HEK293 (cell line): ENCODE data around the gene PHF13.
A peak's percentile ranks its signal among the peaks of the same experiment; 100 is the strongest.

Experiments
- GLIS2 ChIP-seq: fragments of 450-650 bp; formaldehyde crosslinking; IDR thresholded peaks from 2 replicates; pipeline ENCODE4 v1.5.1; 2016; ENCODE audit warnings: missing biosample characterization, missing genetic modification characterization
- HOXD13 ChIP-seq: sonication (generic); formaldehyde crosslinking; IDR thresholded peaks from 2 replicates; pipeline ENCODE4 v1.8.0; 2022; ENCODE audit warnings: missing genetic modification reagents, borderline replicate concordance
- OSR2 ChIP-seq: fragments of 450-650 bp; formaldehyde crosslinking; IDR thresholded peaks from 2 replicates; pipeline ENCODE4 v1.5.1; 2016; ENCODE audit warnings: missing biosample characterization, missing genetic modification characterization
- SCRT1 ChIP-seq: fragments of 450-650 bp; formaldehyde crosslinking; IDR thresholded peaks from 2 replicates; pipeline ENCODE4 v1.5.1; 2016; ENCODE audit warnings: missing biosample characterization, missing genetic modification characterization, borderline replicate concordance
- ZBTB48 ChIP-seq: fragments of 450-650 bp; formaldehyde crosslinking; IDR thresholded peaks from 2 replicates; pipeline ENCODE4 v1.5.1; 2016; ENCODE audit warnings: missing biosample characterization, missing genetic modification characterization
- ZEB2 ChIP-seq: fragments of 450-650 bp; formaldehyde crosslinking; IDR thresholded peaks from 2 replicates; pipeline ENCODE4 v1.5.1; 2016; ENCODE audit warnings: missing biosample characterization, missing genetic modification characterization
- ZNF24 ChIP-seq: fragments of 450-650 bp; formaldehyde crosslinking; IDR thresholded peaks from 2 replicates; pipeline ENCODE4 v1.5.1; 2016; ENCODE audit warnings: missing biosample characterization, missing genetic modification characterization
- ZNF302 ChIP-seq: fragments of 450-650 bp; formaldehyde crosslinking; IDR thresholded peaks from 2 replicates; pipeline ENCODE4 v1.5.1; 2016; ENCODE audit warnings: missing biosample characterization, missing genetic modification characterization, low read depth
- ZNF335 ChIP-seq: fragments of 450-650 bp; formaldehyde crosslinking; conservative IDR thresholded peaks from 2 replicates; pipeline ENCODE4 v1.5.1; 2016; ENCODE audit warnings: missing biosample characterization, missing genetic modification characterization
- ZNF341 ChIP-seq: fragments of 450-650 bp; formaldehyde crosslinking; IDR thresholded peaks from 2 replicates; pipeline ENCODE4; 2016; ENCODE audit warnings: low read depth, missing biosample characterization, missing genetic modification characterization
- ZNF600 ChIP-seq: fragments of 450-650 bp; formaldehyde crosslinking; IDR thresholded peaks from 2 replicates; pipeline ENCODE4 v1.5.1; 2016; ENCODE audit warnings: missing biosample characterization, missing genetic modification characterization
- ZNF660 ChIP-seq: fragments of 450-650 bp; IDR thresholded peaks from 2 replicates; pipeline ENCODE4 v1.5.1; 2018; ENCODE audit warnings: missing biosample characterization, mild to moderate bottlenecking, missing genetic modification characterization
- ZNF747 ChIP-seq: fragments of 450-650 bp; formaldehyde crosslinking; IDR thresholded peaks from 2 replicates; pipeline ENCODE4 v1.5.1; 2016; ENCODE audit warnings: missing biosample characterization, missing genetic modification characterization
- ZXDB ChIP-seq: fragments of 450-650 bp; formaldehyde crosslinking; IDR thresholded peaks from 2 replicates; pipeline ENCODE4 v1.5.1; 2016; ENCODE audit warnings: missing biosample characterization, missing genetic modification characterization
- TF ChIP-seq, protein P1 (sequence below): fragments of 450-650 bp; formaldehyde crosslinking; IDR thresholded peaks from 2 replicates; pipeline ENCODE4 v1.5.1; 2016; ENCODE audit warnings: missing biosample characterization, missing genetic modification characterization
- TF ChIP-seq, protein P2 (sequence below): fragments of 450-650 bp; formaldehyde crosslinking; optimal IDR thresholded peaks from 2 replicates; pipeline ENCODE3; 2016; ENCODE audit warnings: missing biosample characterization, mild to moderate bottlenecking, missing genetic modification characterization
- TF ChIP-seq, protein P3 (sequence below): fragments of 450-650 bp; formaldehyde crosslinking; conservative IDR thresholded peaks from 2 replicates; pipeline ENCODE4 v1.5.1; 2016; ENCODE audit warnings: low read depth, missing biosample characterization, missing genetic modification characterization
- TF ChIP-seq, protein P4 (sequence below): fragments of 450-650 bp; formaldehyde crosslinking; IDR thresholded peaks from 2 replicates; pipeline ENCODE4 v1.5.1; 2016; ENCODE audit warnings: missing biosample characterization, missing genetic modification characterization
- TF ChIP-seq, protein P5 (sequence below): fragments of 450-650 bp; formaldehyde crosslinking; IDR thresholded peaks from 2 replicates; pipeline ENCODE4 v1.5.1; 2016; ENCODE audit warnings: missing biosample characterization, missing genetic modification characterization
- TF ChIP-seq, protein P6 (sequence below): fragments of 450-650 bp; formaldehyde crosslinking; IDR thresholded peaks from 2 replicates; pipeline ENCODE4 v1.5.1; 2016; ENCODE audit warnings: missing biosample characterization, missing genetic modification characterization

The PHF13 gene

DNA sequence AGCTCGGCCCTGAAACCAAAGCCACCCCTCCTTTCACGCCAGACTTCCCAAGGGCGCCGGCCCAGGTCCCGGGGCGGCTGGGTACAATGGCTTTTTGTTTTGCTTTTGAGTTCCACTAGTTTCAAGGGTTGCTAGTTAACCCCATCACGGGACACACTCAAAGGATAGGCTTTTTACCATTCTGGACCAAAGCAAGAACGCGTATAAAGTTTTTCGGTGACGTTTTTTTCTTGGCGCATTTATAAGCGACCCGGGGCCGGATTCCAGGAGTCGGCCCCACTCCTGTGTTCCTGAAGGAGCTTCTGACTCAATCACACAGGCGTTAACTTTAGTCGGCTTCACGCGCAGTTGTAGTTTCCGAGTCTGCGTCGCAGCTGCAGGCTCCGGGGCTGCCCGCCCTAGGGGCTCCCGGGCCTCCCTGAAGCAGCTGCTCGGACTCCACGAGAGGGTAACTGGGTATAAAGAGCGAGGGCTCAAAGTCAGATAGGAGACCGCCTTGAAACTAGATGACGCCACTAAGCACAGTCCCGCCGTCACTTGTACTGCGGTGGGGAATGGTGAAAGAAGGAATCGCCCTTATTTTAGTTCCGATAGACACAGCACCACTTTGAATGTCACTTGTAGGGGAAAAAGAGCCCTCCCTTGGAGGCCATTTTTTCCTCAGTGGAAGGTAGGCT is 10.2 kb upstream of the PHF13 start (continued):
- TF ChIP-seq ZNF341 (tag by site-specific recombination) (peak; percentile 71), ZNF747 (no peak), SCRT1 (tag by site-specific recombination) (no peak), ZEB2 (tag by site-specific recombination) (peak; percentile 74), HOXD13 (CRISPR knock-in tag) (no peak), ZNF335 (peak; percentile 97), OSR2 (tag by site-specific recombination) (peak; percentile 32; the same call in 1 of the 2 replicates), ZNF600 (tag by site-specific recombination) (peak; percentile 74), ZNF660 (peak; percentile 63; the same call in 1 of the 2 replicates), GLIS2 (peak; percentile 79), ZNF302 (tag by site-specific recombination) (no peak), ZBTB48 (tag by site-specific recombination) (peak; percentile 54; the same call in 1 of the 2 replicates), ZXDB (tag by site-specific recombination) (peak; percentile 85), ZNF24 (tag by site-specific recombination) (peak; percentile 41; the same call in 1 of the 2 replicates)
- TF ChIP-seq, protein P1, sequence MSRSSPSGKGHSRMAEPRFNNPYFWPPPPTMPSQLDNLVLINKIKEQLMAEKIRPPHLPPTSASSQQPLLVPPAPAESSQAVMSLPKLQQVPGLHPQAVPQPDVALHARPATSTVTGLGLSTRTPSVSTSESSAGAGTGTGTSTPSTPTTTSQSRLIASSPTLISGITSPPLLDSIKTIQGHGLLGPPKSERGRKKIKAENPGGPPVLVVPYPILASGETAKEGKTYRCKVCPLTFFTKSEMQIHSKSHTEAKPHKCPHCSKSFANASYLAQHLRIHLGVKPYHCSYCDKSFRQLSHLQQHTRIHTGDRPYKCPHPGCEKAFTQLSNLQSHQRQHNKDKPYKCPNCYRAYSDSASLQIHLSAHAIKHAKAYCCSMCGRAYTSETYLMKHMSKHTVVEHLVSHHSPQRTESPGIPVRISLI, result peak; percentile 26; the same call in 1 of the 2 replicates
- TF ChIP-seq, protein P2, sequence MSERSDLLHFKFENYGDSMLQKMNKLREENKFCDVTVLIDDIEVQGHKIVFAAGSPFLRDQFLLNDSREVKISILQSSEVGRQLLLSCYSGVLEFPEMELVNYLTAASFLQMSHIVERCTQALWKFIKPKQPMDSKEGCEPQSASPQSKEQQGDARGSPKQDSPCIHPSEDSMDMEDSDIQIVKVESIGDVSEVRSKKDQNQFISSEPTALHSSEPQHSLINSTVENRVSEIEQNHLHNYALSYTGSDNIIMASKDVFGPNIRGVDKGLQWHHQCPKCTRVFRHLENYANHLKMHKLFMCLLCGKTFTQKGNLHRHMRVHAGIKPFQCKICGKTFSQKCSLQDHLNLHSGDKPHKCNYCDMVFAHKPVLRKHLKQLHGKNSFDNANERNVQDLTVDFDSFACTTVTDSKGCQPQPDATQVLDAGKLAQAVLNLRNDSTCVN (tag by site-specific recombination), result peak; percentile 20
- TF ChIP-seq, protein P3, sequence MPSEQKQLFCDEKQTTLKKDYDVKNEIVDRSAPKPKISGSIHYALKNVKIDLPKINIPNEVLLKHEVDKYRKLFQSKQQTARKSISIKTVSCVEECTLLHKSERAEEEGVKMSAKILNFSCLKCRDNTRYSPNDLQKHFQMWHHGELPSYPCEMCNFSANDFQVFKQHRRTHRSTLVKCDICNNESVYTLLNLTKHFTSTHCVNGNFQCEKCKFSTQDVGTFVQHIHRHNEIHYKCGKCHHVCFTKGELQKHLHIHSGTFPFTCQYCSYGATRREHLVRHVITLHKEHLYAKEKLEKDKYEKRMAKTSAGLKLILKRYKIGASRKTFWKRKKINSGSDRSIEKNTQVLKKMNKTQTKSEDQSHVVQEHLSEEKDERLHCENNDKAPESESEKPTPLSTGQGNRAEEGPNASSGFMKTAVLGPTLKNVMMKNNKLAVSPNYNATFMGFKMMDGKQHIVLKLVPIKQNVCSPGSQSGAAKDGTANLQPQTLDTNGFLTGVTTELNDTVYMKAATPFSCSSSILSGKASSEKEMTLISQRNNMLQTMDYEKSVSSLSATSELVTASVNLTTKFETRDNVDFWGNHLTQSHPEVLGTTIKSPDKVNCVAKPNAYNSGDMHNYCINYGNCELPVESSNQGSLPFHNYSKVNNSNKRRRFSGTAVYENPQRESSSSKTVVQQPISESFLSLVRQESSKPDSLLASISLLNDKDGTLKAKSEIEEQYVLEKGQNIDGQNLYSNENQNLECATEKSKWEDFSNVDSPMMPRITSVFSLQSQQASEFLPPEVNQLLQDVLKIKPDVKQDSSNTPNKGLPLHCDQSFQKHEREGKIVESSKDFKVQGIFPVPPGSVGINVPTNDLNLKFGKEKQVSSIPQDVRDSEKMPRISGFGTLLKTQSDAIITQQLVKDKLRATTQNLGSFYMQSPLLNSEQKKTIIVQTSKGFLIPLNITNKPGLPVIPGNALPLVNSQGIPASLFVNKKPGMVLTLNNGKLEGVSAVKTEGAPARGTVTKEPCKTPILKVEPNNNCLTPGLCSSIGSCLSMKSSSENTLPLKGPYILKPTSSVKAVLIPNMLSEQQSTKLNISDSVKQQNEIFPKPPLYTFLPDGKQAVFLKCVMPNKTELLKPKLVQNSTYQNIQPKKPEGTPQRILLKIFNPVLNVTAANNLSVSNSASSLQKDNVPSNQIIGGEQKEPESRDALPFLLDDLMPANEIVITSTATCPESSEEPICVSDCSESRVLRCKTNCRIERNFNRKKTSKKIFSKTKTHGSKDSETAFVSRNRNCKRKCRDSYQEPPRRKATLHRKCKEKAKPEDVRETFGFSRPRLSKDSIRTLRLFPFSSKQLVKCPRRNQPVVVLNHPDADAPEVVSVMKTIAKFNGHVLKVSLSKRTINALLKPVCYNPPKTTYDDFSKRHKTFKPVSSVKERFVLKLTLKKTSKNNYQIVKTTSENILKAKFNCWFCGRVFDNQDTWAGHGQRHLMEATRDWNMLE (tag by site-specific recombination), result 0 out of 2 replicates have a peak, but pooled peaks have one; percentile 11
- TF ChIP-seq, protein P4, sequence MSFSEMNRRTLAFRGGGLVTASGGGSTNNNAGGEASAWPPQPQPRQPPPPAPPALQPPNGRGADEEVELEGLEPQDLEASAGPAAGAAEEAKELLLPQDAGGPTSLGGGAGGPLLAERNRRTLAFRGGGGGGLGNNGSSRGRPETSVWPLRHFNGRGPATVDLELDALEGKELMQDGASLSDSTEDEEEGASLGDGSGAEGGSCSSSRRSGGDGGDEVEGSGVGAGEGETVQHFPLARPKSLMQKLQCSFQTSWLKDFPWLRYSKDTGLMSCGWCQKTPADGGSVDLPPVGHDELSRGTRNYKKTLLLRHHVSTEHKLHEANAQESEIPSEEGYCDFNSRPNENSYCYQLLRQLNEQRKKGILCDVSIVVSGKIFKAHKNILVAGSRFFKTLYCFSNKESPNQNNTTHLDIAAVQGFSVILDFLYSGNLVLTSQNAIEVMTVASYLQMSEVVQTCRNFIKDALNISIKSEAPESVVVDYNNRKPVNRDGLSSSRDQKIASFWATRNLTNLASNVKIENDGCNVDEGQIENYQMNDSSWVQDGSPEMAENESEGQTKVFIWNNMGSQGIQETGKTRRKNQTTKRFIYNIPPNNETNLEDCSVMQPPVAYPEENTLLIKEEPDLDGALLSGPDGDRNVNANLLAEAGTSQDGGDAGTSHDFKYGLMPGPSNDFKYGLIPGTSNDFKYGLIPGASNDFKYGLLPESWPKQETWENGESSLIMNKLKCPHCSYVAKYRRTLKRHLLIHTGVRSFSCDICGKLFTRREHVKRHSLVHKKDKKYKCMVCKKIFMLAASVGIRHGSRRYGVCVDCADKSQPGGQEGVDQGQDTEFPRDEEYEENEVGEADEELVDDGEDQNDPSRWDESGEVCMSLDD, result 0 out of 2 replicates have a peak, but pooled peaks have one; percentile 17
- TF ChIP-seq, protein P5, sequence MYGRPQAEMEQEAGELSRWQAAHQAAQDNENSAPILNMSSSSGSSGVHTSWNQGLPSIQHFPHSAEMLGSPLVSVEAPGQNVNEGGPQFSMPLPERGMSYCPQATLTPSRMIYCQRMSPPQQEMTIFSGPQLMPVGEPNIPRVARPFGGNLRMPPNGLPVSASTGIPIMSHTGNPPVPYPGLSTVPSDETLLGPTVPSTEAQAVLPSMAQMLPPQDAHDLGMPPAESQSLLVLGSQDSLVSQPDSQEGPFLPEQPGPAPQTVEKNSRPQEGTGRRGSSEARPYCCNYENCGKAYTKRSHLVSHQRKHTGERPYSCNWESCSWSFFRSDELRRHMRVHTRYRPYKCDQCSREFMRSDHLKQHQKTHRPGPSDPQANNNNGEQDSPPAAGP (tag by site-specific recombination), result peak; percentile 60; the same call in 1 of the 2 replicates
- TF ChIP-seq, protein P6, sequence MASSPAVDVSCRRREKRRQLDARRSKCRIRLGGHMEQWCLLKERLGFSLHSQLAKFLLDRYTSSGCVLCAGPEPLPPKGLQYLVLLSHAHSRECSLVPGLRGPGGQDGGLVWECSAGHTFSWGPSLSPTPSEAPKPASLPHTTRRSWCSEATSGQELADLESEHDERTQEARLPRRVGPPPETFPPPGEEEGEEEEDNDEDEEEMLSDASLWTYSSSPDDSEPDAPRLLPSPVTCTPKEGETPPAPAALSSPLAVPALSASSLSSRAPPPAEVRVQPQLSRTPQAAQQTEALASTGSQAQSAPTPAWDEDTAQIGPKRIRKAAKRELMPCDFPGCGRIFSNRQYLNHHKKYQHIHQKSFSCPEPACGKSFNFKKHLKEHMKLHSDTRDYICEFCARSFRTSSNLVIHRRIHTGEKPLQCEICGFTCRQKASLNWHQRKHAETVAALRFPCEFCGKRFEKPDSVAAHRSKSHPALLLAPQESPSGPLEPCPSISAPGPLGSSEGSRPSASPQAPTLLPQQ (tag by site-specific recombination), result peak; percentile 33
- TF ChIP-seq, all 188 proteins: peak for 28
